ENCODE data around the gene ITSN2. TPM values are rescaled to one million over a fixed set of nuclear protein-coding genes. Genes with fewer than 3 reads are reported as not detected.

Gene ITSN2
- polyA plus RNA-seq, 1 donor (not counting 4 experiments of a cell fraction or from before 2014, with no cell fraction given): 19.7 TPM

GRCh38 chr2:24301599-24301998, 58.7 kb downstream of the ITSN2 start:
- Histone ChIP-seq H3K4me2 (ENCODE audit: control insufficient read depth, extremely low read depth, insufficient read depth, low read depth, low read length) (no peak overlapping the region), H3K9me1 (ENCODE audit: control insufficient read depth, extremely low read depth, insufficient read depth, low read length) (no peaks in the 10 kb centered on the region), H3K27ac (ENCODE audit: control insufficient read depth, insufficient read depth, low read length) (no peak overlapping the region), H3K36me3 (ENCODE audit: control insufficient read depth in 2 of 2, extremely low read depth in 1 of 2, insufficient read depth in 2 of 2, low read length in 2 of 2) (peaks cover 11 to 12% of the 10 kb centered on the region in 2 experiments), H3K27me3 (ENCODE audit: control insufficient read depth, extremely low read depth, insufficient read depth, low read length) (no peaks in the 10 kb centered on the region), H3K9ac (ENCODE audit: control insufficient read depth, extremely low read depth, insufficient read depth, low read length) (no peak overlapping the region), H3K4me1 (ENCODE audit: control insufficient read depth, extremely low read depth, insufficient read depth, low read length) (no peaks in the 10 kb centered on the region), H3K9me3 (ENCODE audit: control insufficient read depth, low read depth, low read length) (no peaks in the 10 kb centered on the region), H3K4me3 (ENCODE audit: control insufficient read depth in 2 of 3, extremely low read depth in 1 of 3, insufficient read depth in 2 of 3, low read depth in 1 of 3, low read length in 3 of 3) (no peak overlapping the region), H2AFZ (ENCODE audit: control insufficient read depth, low read length) (no peak overlapping the region), H4K20me1 (ENCODE audit: control insufficient read depth, extremely low read depth, insufficient read depth, low read length) (no peaks in the 10 kb centered on the region), H3K79me2 (ENCODE audit: control insufficient read depth, insufficient read depth, low read length) (no peaks in the 10 kb centered on the region)
- dilution Hi-C loops (cut with MboI; ENCODE audit: extremely low pct_ligation_motif_present, low sequenced_read_pairs): no loop called here
- DNase-seq (ENCODE audit: low read depth, low spot score) (no peak), FAIRE-seq (no peak)
- TF ChIP-seq CTCF (optimal IDR thresholded peaks at IDR 0.05 in 1 of 3, IDR thresholded peaks at IDR 0.05 in 1 of 3, conservative IDR thresholded peaks at IDR 0.05 in 1 of 3; ENCODE audit: extremely low read depth in 1 of 3, insufficient read depth in 2 of 3, low read length in 3 of 3) (no peak), EZH2 (IDR thresholded peaks at IDR 0.05; ENCODE audit: low read length) (no peak)

- peaks cover 11 to 16% of the 10 kb centered on the region in 2 experiments for H3K36me3 ChIP-seq (ENCODE audit: control insufficient read depth in 2 of 2, extremely low read depth in 1 of 2, insufficient read depth in 2 of 2, low read length in 2 of 2)
- H3K27me3 ChIP-seq (ENCODE audit: control insufficient read depth, extremely low read depth, insufficient read depth, low read length): no peaks in the 10 kb centered on the region
- H3K9me1 ChIP-seq (ENCODE audit: control insufficient read depth, extremely low read depth, insufficient read depth, low read length): no peaks in the 10 kb centered on the region
- H3K27ac ChIP-seq (ENCODE audit: control insufficient read depth, insufficient read depth, low read length): no peak overlapping the region
- H3K4me3 ChIP-seq (ENCODE audit: control insufficient read depth in 2 of 3, extremely low read depth in 1 of 3, insufficient read depth in 2 of 3, low read depth in 1 of 3, low read length in 3 of 3): no peak overlapping the region
- FAIRE-seq: no peak
- TF ChIP-seq CTCF (optimal IDR thresholded peaks at IDR 0.05 in 1 of 3, IDR thresholded peaks at IDR 0.05 in 1 of 3, conservative IDR thresholded peaks at IDR 0.05 in 1 of 3; ENCODE audit: extremely low read depth in 1 of 3, insufficient read depth in 2 of 3, low read length in 3 of 3) (no peak), EZH2 (IDR thresholded peaks at IDR 0.05; ENCODE audit: low read length) (no peak)
- no peak overlapping the region for H3K9ac ChIP-seq (ENCODE audit: control insufficient read depth, extremely low read depth, insufficient read depth, low read length)
- H3K4me2 ChIP-seq (ENCODE audit: control insufficient read depth, extremely low read depth, insufficient read depth, low read depth, low read length): no peak overlapping the region
- H4K20me1 ChIP-seq (ENCODE audit: control insufficient read depth, extremely low read depth, insufficient read depth, low read length): no peaks in the 10 kb centered on the region
- no peaks in the 10 kb centered on the region for H3K79me2 ChIP-seq (ENCODE audit: control insufficient read depth, insufficient read depth, low read length)
- no peaks in the 10 kb centered on the region for H3K4me1 ChIP-seq (ENCODE audit: control insufficient read depth, extremely low read depth, insufficient read depth, low read length)
- dilution Hi-C loops (cut with MboI; ENCODE audit: extremely low pct_ligation_motif_present, low sequenced_read_pairs): no loop called here
- DNase-seq (ENCODE audit: low read depth, low spot score): no peak
- no peaks in the 10 kb centered on the region for H3K9me3 ChIP-seq (ENCODE audit: control insufficient read depth, low read depth, low read length)
- H2AFZ ChIP-seq (ENCODE audit: control insufficient read depth, low read length): no peak overlapping the region
Measured at GRCh38 chr2:24297663-24298062, 62.7 kb downstream of the ITSN2 start.

Measured in keratinocyte (primary cell).